ENCODE measurements around the gene WDR35. TPM values are rescaled to one million over a fixed set of nuclear protein-coding genes. Genes with fewer than 3 reads are reported as not detected.
"Not testable (repeated sequence)": the region's sequence is repeated elsewhere in the genome, so short reads cannot be mapped to it uniquely, and the experiment has no call there.

The WDR35 gene
- total RNA-seq, 4 donors from 2014 or later: 16.3 to 24.3 (median 21.2) TPM

GRCh38 chr2:19895535-19895934, 94.4 kb downstream of the WDR35 start:
- H3K27ac ChIP-seq: no peak overlapping the region
- no peak for DNase-seq (ENCODE audit: low spot score in 2 of 2)
- H3K4me1 ChIP-seq: peaks cover 0 to 53% (median 35%) of the 10 kb centered on the region in 4 donors
- no peaks in the 10 kb centered on the region for H3K9me3 ChIP-seq
- TF ChIP-seq CTCF (IDR thresholded peaks at IDR 0.05) (no peak), POLR2A (IDR thresholded peaks at IDR 0.05) (no peak), EP300 (IDR thresholded peaks at IDR 0.05) (no peak)
- H3K36me3 ChIP-seq: peaks cover 0 to 3% (median 0%) of the 10 kb centered on the region in 3 donors
- H3K4me3 ChIP-seq: no peak overlapping the region
- H3K27me3 ChIP-seq: no peaks in the 10 kb centered on the region
- WGBS, 2 donors: 56 to 61% methylated on average over 3 of the region's 3 CpGs

- H3K27me3 ChIP-seq: no peaks in the 10 kb centered on the region
- no peak for TF ChIP-seq EP300 (IDR thresholded peaks at IDR 0.05)
- no peak for TF ChIP-seq POLR2A (IDR thresholded peaks at IDR 0.05)
- TF ChIP-seq CTCF (IDR thresholded peaks at IDR 0.05): no peak
- H3K4me1 ChIP-seq: peaks cover 0 to 42% (median 27%) of the 10 kb centered on the region in 4 donors
These were observed 95.6 kb downstream of the WDR35 start for GRCh38 chr2:19894134-19894792.

GRCh38 chr2:19893520-19894133, 96.3 kb downstream of the WDR35 start:
- no peak overlapping the region for H3K27ac ChIP-seq
- TF ChIP-seq EP300 (IDR thresholded peaks at IDR 0.05): no peak
- TF ChIP-seq POLR2A (IDR thresholded peaks at IDR 0.05): no peak
- TF ChIP-seq CTCF (IDR thresholded peaks at IDR 0.05): no peak
- no peaks in the 10 kb centered on the region for H3K9me3 ChIP-seq
- WGBS, 2 donors: 84 to 94% methylated on average over 4 of the region's 4 CpGs
- H3K36me3 ChIP-seq: peaks cover 0 to 3% (median 0%) of the 10 kb centered on the region in 3 donors
- no peak for DNase-seq (ENCODE audit: low spot score in 2 of 2)
- no peaks in the 10 kb centered on the region for H3K27me3 ChIP-seq
- H3K4me1 ChIP-seq: peaks cover 0 to 40% (median 24%) of the 10 kb centered on the region in 4 donors
- no peak overlapping the region for H3K4me3 ChIP-seq

More at GRCh38 chr2:19894134-19894792, 95.6 kb downstream of the WDR35 start:
- WGBS, 2 donors: 90 to 91% methylated on average over 4 of the region's 4 CpGs
- no peak for DNase-seq (ENCODE audit: low spot score in 2 of 2)
- H3K4me3 ChIP-seq: no peak overlapping the region
- no peaks in the 10 kb centered on the region for H3K9me3 ChIP-seq
- peaks cover 0 to 3% (median 0%) of the 10 kb centered on the region in 3 donors for H3K36me3 ChIP-seq
- H3K27ac ChIP-seq: no peak overlapping the region

- DNase-seq (ENCODE audit: low spot score in 2 of 2); H3K27me3 ChIP-seq; H3K36me3 ChIP-seq; H3K4me3 ChIP-seq; H3K9me3 ChIP-seq; H3K27ac ChIP-seq: not testable (repeated sequence)
- peaks cover 0 to 24% (median 11%) of the 10 kb centered on the region in 4 donors for H3K4me1 ChIP-seq
- WGBS, 2 donors: 58 to 59% methylated on average over 4 of the region's 4 CpGs
These were observed 97.9 kb downstream of the WDR35 start for GRCh38 chr2:19891971-19892370.

- Histone ChIP-seq H3K4me1 (peaks cover 0 to 6% (median 0%) of the 10 kb centered on the region in 4 donors), H3K9me3 (no peaks in the 10 kb centered on the region), H3K36me3 (no peaks in the 10 kb centered on the region), H3K27ac (no peak overlapping the region), H3K4me3 (no peak overlapping the region), H3K27me3 (no peaks in the 10 kb centered on the region)
- 73% methylated on average over 3 of the region's 3 CpGs for WGBS, 2 donors
- no peak for TF ChIP-seq POLR2A (IDR thresholded peaks at IDR 0.05)
- no peak for TF ChIP-seq CTCF (IDR thresholded peaks at IDR 0.05)
- no peak for TF ChIP-seq EP300 (IDR thresholded peaks at IDR 0.05)
- DNase-seq (ENCODE audit: low spot score in 2 of 2): no peak
These were observed 99.8 kb downstream of the WDR35 start for GRCh38 chr2:19890104-19890503.

All from tibial nerve (tissue), 4 donors.